NCI-H526 (cell line): ENCODE results near the gene B3GAT1.

Source experiments
- DNase-seq, 2 experiments: peaks; one replicate each; lab custom pipeline; 2025; lab: John Stamatoyannopoulos, UW

Gene B3GAT1

DNA sequence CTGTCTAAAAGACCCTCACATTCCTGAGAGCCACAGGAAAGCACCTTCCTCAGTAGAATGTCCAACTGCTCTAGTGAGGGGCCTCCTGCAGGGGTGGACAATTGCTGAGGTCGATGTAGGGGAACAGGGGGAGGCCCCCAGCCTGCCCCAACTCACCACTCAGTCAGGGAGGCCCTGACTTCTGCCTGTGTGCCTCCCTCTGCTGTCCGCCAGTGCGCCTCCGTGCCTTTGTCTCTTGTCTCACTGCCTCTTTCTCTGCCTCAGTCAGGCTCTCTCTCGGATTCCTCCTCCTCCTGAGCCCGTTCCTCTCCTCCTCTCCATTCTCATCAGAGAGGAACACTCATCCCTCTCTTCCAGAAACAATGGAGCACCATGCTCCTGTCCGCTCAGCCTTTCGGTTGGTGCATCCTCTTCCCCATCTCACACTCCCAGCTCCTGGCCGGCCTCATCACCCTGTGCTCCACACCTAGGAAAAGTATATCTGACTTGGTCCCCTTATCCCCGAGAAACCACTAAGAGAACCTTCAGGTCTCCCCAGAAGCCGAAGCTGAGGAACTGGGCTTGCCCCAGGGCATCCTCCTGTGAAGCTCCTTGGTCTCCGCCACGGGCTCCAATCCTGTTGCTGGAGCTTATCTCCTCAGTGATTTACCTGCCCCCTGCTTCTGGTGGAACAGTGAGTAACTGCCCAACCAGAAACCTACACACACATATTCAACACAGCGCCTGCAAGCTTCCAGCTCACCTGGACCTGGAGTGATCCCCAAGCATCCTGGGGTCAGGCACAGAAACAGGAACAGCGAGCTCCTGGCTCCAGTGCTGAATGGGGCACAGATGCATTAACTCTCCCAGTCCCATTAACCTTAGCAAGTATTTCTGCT is 2.3 kb downstream of the B3GAT1 start:
- peak in 1 of 2 experiments; percentile 64 for DNase-seq

GRCh38 chr11:134407923-134408322 is 4.1 kb downstream of the B3GAT1 start:
- no peak for DNase-seq

DNA sequence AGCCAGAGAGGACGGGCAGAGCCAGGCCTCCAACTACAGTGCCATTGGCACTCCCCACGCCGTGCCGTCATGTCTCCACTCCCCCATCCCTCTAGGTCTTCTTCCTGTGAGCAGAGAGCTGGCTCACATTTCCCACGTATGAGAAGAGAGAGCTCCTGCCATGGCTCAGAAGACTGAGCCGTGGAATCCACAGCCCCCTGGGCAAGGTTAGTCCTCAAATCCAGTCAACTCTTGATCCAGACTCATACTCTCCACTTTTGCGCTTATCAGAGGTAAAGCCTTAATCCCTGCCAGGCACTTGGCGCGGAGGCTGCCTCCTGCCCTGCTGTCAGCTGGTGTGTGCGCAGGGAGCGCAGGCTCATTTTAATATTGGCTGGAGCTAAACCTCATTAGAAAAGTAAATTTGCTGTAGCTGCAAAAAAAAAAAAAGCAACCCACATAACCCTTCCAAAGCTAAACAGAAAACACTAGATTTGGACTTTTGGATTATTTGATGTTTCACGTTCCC is 4.7 kb downstream of the B3GAT1 start:
- DNase-seq, result peak; percentile 40 to 78

- no peak for DNase-seq
These were observed 5.5 kb downstream of the B3GAT1 start for GRCh38 chr11:134406264-134407185.

DNA sequence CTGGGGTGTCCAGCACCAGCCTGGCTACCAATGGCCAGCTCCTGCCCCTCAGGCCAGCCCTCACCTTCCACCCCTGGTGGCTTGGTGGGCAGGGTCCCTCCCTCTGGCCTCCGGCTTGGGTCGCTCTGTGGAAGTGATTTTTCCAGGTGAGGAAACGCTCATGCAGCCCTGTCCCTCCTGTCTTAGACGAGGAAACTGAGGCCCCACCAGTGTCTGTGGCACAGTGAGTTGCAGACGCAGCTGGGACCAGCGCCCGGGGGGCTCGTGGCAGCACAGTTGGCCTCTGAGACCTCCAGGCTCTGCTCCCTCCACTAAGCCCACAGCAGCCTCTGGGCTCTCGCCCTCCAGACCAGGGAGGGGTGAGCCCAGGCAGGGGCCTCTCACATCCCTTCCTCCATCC is 6.2 kb downstream of the B3GAT1 start:
- DNase-seq, result no peak

DNA sequence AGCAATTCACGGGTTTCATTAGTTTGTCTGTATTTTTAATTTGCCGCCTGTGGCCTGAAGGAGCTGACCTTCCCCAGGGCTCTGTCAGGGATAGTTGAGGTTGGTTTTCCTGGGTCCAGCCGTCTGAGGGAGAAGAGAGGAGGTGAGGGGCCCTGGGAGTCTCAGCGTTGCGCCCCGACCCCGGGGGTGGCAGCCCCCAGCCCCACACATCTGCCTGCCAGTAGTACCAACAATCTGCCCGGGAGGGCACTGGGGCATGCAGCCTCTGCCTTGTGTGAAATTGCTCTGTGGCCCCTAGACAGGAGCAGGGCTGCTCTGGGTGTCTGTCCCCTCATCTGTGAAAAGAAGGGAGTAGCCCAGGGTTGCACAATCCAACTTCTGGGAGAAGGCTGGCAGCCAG is 6.6 kb downstream of the B3GAT1 start:
- DNase-seq, result no peak

GRCh38 chr11:134404575-134405341 is 7.3 kb downstream of the B3GAT1 start:
- no peak for DNase-seq

DNA sequence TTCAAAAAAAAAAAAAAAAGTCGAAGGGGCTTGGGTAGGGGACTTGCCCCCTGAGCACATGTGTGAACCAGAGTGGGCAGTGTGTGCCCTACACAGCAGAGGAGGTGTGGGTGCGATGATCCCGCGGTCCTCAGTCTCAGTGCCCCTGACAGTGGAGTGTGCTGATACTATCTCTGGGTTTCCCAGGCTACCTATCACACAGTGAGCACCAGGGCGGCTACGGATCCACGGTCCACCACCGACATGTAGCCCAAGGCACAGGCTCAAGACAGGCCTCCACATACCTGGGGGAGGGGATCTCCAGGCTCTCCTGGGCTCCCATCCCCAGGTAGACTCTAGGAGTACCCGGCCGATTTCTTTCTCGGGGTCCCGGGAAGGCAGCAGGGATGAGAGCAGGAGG is 9.1 kb downstream of the B3GAT1 start:
- DNase-seq, result no peak

DNA sequence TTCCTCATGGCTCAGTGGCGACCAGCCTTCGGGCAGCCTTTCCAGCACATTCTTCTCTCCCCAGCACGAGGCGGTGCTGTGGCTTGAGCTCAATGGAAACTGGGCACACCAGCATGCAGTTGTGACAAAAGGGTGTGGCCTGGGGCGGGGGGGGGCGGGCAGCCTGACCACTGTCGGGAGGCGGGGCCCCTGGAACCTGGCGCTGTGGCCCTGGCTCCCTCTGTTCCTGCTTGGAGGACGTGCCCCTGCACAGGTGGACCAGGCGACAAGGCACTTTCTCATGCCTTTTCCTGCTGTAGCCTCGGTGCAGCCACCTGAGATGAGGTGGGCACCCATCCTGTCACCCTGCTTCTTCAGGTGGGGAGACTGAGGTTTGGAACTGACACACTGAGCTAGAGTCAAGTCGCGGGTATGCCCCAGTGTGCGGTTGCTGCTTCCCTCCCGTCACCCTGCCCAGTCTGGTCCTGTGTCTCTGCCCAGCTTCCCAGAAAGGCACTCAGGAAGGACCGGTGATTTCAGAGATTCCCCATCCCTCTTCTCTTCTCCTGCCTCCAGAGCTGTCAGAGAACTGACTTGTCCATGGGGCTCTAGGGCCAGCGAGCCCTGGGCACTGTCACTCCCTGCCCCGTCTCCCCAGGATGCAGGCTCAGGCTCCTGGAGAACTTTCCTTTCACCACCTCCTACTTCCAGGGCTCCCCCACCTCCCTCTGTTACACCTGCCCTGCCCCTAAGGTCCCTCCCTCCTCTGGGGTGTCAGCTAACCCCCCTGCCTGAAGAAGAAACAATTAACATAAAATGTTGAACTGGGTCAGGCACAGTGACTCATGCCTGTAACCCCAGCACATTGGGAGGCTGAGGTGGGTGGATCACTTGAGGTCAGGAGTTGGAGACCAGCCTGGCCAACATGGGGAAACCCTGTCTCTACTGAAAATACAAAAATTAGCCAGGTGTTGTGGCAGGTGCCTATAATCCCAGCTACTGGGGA is 9.9 kb downstream of the B3GAT1 start:
- DNase-seq, result no peak

DNA sequence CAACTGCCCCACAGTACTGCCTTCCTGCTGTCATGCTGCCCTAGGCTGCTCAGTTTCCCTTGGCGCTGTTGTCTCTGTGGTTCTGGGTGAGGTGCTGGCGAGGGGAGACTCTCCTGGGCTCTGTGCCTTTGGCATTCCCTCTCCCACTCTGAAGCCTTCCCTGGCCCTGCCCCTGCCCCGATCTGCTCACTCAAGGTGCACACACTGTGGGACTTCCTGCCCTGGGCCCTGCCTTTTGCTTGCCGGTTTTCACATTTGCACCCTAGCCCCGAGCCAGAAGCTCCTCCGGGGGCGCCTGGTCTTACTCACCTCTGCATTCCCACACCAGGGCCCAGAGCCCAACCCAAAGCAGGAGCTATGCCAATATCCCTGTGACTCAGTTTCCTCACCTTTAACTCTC is 12.0 kb downstream of the B3GAT1 start:
- DNase-seq, result no peak

DNA sequence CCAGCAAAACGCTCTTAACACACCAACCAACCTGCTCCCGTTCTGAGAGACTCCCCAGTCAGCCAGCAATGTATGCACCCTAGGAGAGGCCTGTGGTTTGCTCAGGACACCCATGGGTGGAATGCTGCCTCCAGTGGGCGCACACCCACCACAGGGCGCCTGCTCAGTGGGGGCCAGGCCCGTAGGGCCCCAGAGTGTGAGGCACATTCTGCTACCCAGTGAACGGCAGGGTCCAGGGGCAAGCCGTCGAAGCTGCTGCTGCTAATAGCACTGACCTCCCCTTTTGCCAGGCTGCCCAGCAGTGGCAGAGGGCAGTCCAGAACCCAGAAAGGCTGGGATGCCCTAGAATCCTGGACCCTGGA is 12.8 kb downstream of the B3GAT1 start:
- DNase-seq, result no peak

- no peak for DNase-seq
These were observed 13.3 kb downstream of the B3GAT1 start for GRCh38 chr11:134398644-134399292.

GRCh38 chr11:134398079-134398444 is 14.0 kb downstream of the B3GAT1 start:
- no peak for DNase-seq

DNA sequence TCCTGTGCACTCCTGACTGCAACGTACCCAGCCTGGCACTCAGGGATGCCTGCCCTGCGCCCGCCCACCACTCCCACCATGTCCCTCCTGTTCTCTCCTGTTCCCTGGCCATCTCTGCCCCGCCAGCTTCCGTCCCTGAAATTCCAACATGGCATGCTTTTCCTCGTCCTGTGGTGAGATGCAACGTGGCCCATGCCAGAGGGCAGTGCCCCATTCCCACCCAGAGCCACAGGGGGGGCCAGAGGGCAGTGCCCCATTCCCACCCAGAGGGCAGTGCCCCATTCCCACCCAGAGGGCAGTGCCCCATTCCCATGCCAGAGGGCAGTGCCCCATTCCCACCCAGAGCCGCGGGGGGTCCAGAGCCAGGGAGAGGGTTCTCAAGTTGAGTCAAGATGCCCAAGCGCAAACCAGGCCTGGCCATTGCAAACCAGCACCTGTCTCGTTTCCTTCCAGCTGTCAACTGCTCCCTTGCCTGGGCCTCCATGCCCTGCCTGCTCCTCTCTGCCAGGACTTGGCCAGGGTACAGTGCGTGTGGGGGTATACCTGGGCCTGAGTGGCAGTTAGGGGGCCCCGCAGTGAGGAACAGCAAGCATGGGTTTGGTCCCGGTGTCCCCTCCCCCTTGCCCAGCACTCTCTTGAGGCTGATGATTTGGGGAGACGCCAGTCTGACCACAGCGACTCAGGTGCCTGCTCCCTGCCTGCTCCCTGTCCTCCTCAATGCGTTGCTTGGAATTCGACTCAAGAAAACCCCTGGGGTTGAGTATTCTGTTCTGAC is 14.6 kb downstream of the B3GAT1 start:
- DNase-seq, result no peak

DNA sequence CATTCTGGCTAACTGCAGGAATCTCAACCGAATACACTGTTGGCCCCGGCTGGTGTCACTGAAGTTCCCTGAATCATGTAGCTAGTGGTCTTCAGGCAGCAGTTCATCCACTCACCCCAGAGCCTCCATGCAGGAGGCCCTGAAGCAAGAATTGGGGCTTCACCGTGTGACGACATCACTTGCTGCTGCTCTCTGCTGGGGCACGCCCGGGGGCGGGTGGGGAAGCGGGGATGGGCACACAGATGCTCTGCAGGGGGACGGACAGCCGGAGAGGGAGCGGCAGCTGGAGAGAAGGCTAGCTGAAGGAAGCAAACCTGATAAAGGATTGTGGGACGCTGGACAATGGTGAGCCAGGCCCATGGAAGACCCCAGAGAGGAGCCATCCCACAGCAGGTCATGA is 17.0 kb downstream of the B3GAT1 start:
- no peak for DNase-seq

DNA sequence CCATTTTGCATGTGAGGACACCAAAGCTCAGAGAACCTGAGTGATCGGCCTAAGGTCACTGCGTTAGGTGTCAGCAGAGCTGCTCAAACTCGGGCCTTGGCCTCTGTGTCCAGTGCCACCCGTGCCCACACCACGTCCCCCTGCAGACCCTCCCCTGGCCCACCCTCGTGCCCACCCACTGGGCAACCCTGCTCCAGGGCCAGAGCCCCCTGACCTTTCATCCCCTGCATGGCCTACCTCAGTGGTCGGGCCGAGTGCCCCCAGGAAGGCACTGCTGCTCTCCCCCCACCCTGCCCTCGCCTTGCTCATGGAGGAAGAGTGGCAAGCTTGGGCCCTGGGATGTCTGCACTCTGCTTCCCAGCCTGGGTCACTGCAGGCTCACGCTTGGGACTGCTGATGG is 17.7 kb downstream of the B3GAT1 start:
- no peak for DNase-seq

- DNase-seq, result peak in 1 of 2 experiments; percentile 79
These were observed 18.4 kb downstream of the B3GAT1 start for GRCh38 chr11:134393638-134394037.

DNA sequence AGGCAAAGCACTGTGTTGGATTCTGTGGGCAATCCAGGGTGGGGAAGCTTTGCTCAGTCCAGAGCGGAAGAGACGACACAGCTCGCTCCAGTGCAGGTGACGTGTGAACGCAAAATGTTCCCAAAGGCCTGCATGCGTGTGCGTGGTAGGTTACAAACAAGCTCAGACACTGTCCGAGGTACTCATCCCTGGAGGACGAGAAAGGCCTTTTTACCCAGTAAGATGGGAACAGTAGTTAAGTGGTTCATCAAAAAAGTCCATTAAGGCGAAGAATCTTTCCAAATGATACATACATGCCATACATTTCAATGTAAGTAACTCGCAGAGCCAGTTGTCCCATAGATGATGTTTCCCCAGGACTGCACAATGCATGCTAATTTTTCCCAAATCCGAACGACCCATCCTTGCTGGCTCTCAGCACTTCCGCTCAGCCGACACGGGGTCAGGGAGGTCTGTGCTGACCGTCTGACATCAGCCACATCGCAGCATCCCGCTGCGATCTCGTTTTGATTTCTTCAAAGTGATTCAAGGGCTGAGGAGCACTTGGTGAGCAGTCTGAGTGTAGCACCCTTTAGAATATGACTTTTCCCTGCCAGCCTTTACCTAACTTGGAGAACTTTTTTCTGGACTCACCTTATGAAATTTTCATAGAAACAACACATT is 19.0 kb downstream of the B3GAT1 start:
- no peak for DNase-seq

DNA sequence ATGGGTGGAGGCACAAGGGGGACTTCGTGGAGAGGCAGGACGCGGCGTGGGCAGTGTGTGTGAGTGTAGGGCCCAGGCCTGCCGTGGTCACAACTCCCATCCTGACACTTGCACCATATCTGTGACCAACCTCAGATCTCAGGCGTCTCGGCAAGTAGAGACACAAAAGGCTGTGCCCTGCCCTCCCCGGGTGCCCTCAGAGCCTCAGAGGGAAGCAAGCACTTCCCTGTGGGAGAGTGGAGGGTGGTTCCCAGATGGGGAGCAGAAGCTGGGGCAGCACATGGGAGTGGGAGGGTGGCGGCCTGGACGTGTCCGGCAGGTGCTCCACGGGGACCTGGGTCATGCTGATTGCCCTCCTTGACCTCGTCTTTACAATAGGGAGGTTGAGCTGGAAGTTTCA is 20.4 kb downstream of the B3GAT1 start:
- DNase-seq, result no peak
